ENCODE data around the gene FARP1. TPM values are rescaled to one million over a fixed set of nuclear protein-coding genes. Genes with fewer than 3 reads are reported as not detected.

The FARP1 gene
- total and polyA plus RNA-seq, 2 of the 8 experiments (the other 6 are each of a cell fraction or from before 2014, with no cell fraction given): 24.7 to 104 TPM

GRCh38 chr13:98300956-98301641 lies 158.2 kb downstream of the FARP1 start:
- peaks cover under 1 to 1% of the 10 kb centered on the region in 2 experiments for H4K20me1 ChIP-seq (replicated peaks in 1 of 2; ENCODE audit: control insufficient read depth in 1 of 2, insufficient read depth in 2 of 2, low read length in 2 of 2)
- no peak overlapping the region for H3K14ac ChIP-seq (ENCODE audit: insufficient read length)
- no peak overlapping the region for H3K4me2 ChIP-seq (ENCODE audit: insufficient read depth in 1 of 2, low read depth in 2 of 2, low read length in 2 of 2)
- H3K4me3 ChIP-seq (ENCODE audit: extremely low read depth in 1 of 4, insufficient read depth in 2 of 4, low read depth in 3 of 4, low read length in 4 of 4): no peak overlapping the region
- no peak overlapping the region for H2AK5ac ChIP-seq (ENCODE audit: low read depth, low read length)
- WGBS, 2 experiments (ENCODE audit: extremely low coverage in 1 of 2, insufficient coverage in 1 of 2, insufficient read length in 1 of 2, insufficient replicate concordance in 2 of 2, low coverage in 1 of 2, low lambda C conversion rate in 2 of 2, missing lambda C conversion rate in 1 of 2): 86% methylated on average over 7 of the region's 7 CpGs; no CpG with 5 or more reads in 1 of the 2 experiments
- H3K27me3 ChIP-seq (replicated peaks in 1 of 4; ENCODE audit: control insufficient read depth in 3 of 4, extremely low read depth in 1 of 4, insufficient read depth in 3 of 4, low read length in 3 of 4): no peaks in the 10 kb centered on the region; a peak in 1 of 7 replicates
- peaks cover 0 to 5% (median 1%) of the 10 kb centered on the region in 4 experiments; a peak in 4 of 7 replicates for H3K4me1 ChIP-seq (replicated peaks in 1 of 4; ENCODE audit: control insufficient read depth in 3 of 4, insufficient read depth in 4 of 4, low read length in 3 of 4)
- no peak overlapping the region for H4K91ac ChIP-seq (replicated peaks; ENCODE audit: insufficient read length, low read length)
- DNase-seq (ENCODE audit: low read depth in 1 of 2, low spot score in 2 of 2) (no peak), FAIRE-seq (no peak)
- TF ChIP-seq NRF1 (IDR thresholded peaks at IDR 0.05; ENCODE audit: low read depth, low read length) (no peak), MAFK (IDR thresholded peaks at IDR 0.05; ENCODE audit: low read depth, low read length) (no peak), SIRT6 (IDR thresholded peaks at IDR 0.05; ENCODE audit: low read length) (no peak), KDM4A (IDR thresholded peaks at IDR 0.05; ENCODE audit: low read depth, low read length, severe bottlenecking) (no peak), CBX8 (IDR thresholded peaks at IDR 0.05; ENCODE audit: borderline replicate concordance, low read depth, low read length) (no peak), BRCA1 (IDR thresholded peaks at IDR 0.05; ENCODE audit: low read depth, low read length) (no peak), SUZ12 (IDR thresholded peaks at IDR 0.05; ENCODE audit: low read length) (no peak), GTF2F1 (IDR thresholded peaks at IDR 0.05; ENCODE audit: borderline replicate concordance, low read depth, low read length) (no peak), TBP (IDR thresholded peaks at IDR 0.05; ENCODE audit: low read depth, low read length) (no peak), NANOG (IDR thresholded peaks at IDR 0.05; ENCODE audit: insufficient read depth, low read depth, low read length, poor library complexity, severe bottlenecking) (no peak), RAD21 (IDR thresholded peaks at IDR 0.05 in 1 of 2, conservative IDR thresholded peaks at IDR 0.05 in 1 of 2; ENCODE audit: low read depth in 2 of 2, low read length in 2 of 2) (no peak)
- H2BK5ac ChIP-seq (ENCODE audit: low read depth, low read length): no peak overlapping the region
- no peak overlapping the region for H3K18ac ChIP-seq (ENCODE audit: extremely low read depth, low read length)
- no peaks in the 10 kb centered on the region; the same call in 1 of the 2 replicates for H3K23me2 ChIP-seq (ENCODE audit: low read depth, low read length)
- no peak overlapping the region for H4K8ac ChIP-seq (ENCODE audit: extremely low read depth, insufficient read depth, low read length)
- ChIA-PET CTCF (ENCODE audit: partially characterized antibody) (interaction anchor here (1.0 to 1.4 kb wide), 5 partner anchors 9 to 267 kb away, joined by 3 to 7 read pairs (median 5); no protein-coding TSS in a partner anchor), POLR2A (ENCODE audit: partially characterized antibody) (no interaction called here)
- no peak overlapping the region for H2BK15ac ChIP-seq (ENCODE audit: low read length)
- H3K9me3 ChIP-seq (ENCODE audit: insufficient read depth in 2 of 2, low read depth in 1 of 2, low read length in 1 of 2): no peaks in the 10 kb centered on the region
- no peaks in the 10 kb centered on the region for H3K36me3 ChIP-seq (ENCODE audit: control insufficient read depth in 2 of 4, insufficient read depth in 4 of 4, low read length in 3 of 4)
- H3K27ac ChIP-seq (ENCODE audit: low read depth, low read length): no peak overlapping the region
- no peak overlapping the region for H3K9ac ChIP-seq (replicated peaks in 1 of 4; ENCODE audit: extremely low read depth in 1 of 4, low read depth in 3 of 4, low read length in 3 of 4)
- no peak overlapping the region for H2BK20ac ChIP-seq (ENCODE audit: low read length)
- H2BK120ac ChIP-seq (replicated peaks; ENCODE audit: low read depth, low read length): no peak overlapping the region
- H3K4ac ChIP-seq (replicated peaks; ENCODE audit: insufficient read length, low read depth, low read length): no peak overlapping the region
- H3K79me2 ChIP-seq (ENCODE audit: control insufficient read depth in 1 of 2, insufficient read depth in 2 of 2, low read length in 2 of 2): peaks cover 0 to 33% of the 10 kb centered on the region in 2 experiments; a peak in 2 of 4 replicates
- no peak overlapping the region for H3K23ac ChIP-seq (ENCODE audit: insufficient read length)
- H3K56ac ChIP-seq (replicated peaks; ENCODE audit: insufficient read length, low read depth, low read length): no peak overlapping the region
- no peak overlapping the region for H4K5ac ChIP-seq (ENCODE audit: insufficient read length, low read depth, low read length)
- peaks cover 7% of the 10 kb centered on the region; the same call in 1 of the 2 replicates for H3K79me1 ChIP-seq (ENCODE audit: low read depth, low read length)
- H2AFZ ChIP-seq (ENCODE audit: low read length): no peak overlapping the region
- no peak overlapping the region for H2BK12ac ChIP-seq (ENCODE audit: low read depth, low read length)

Data from H1 (cell line).